ENCODE data around the gene CHST11. TPM values are rescaled to one million over a fixed set of nuclear protein-coding genes. Genes with fewer than 3 reads are reported as not detected.

Gene CHST11
- total and polyA plus RNA-seq, 7 donors, result 0.60 to 22.8 (median 10.0) TPM

- Histone ChIP-seq H3K27me3 (no peaks in the 10 kb centered on the region), H3K27ac (no peak overlapping the region), H3K4me3 (no peak overlapping the region), H3K36me3 (no peaks in the 10 kb centered on the region), H3K9me3 (no peaks in the 10 kb centered on the region), H3K4me1 (peaks cover 0 to 22% (median 14%) of the 10 kb centered on the region in 4 donors)
- intact Hi-C loops (cut with DNase I), result loop anchor here (10.0 kb wide), 1 partner anchor 196 kb away; no protein-coding TSS in a partner anchor
- no peak for DNase-seq
- WGBS, 2 donors, result 69 to 76% methylated on average over 15 of the region's 15 CpGs
- TF ChIP-seq POLR2AphosphoS5 (IDR thresholded peaks at IDR 0.05), result no peak
- TF ChIP-seq EP300 (IDR thresholded peaks at IDR 0.05), result no peak
- no peak for TF ChIP-seq POLR2A (IDR thresholded peaks at IDR 0.05)
- no peak for TF ChIP-seq CTCF (IDR thresholded peaks at IDR 0.05)
These were observed 141.9 kb downstream of the CHST11 start for GRCh38 chr12:104598342-104599271.

GRCh38 chr12:104599272-104600035 is 142.7 kb downstream of the CHST11 start:
- Histone ChIP-seq H3K27me3 (no peaks in the 10 kb centered on the region), H3K27ac (no peak overlapping the region), H3K4me1 (peaks cover 0 to 30% (median 23%) of the 10 kb centered on the region in 4 donors), H3K4me3 (no peak overlapping the region), H3K9me3 (no peaks in the 10 kb centered on the region), H3K36me3 (no peaks in the 10 kb centered on the region)
- no peak for DNase-seq
- WGBS, 2 donors, result 77 to 83% methylated on average over 16 of the region's 16 CpGs
- intact Hi-C loops (cut with DNase I), result loop anchor here (5.0 to 10.0 kb wide), 3 partner anchors 73 to 195 kb away; partner anchors contain the start of gene CHST11
- TF ChIP-seq CTCF (IDR thresholded peaks at IDR 0.05), result no peak
- no peak for TF ChIP-seq POLR2AphosphoS5 (IDR thresholded peaks at IDR 0.05)
- no peak for TF ChIP-seq EP300 (IDR thresholded peaks at IDR 0.05)
- TF ChIP-seq POLR2A (IDR thresholded peaks at IDR 0.05), result no peak

GRCh38 chr12:104600036-104600712 is 143.4 kb downstream of the CHST11 start:
- DNase-seq, result no peak
- H3K9me3 ChIP-seq, result no peaks in the 10 kb centered on the region
- WGBS, 2 donors, result 79 to 81% methylated on average over 4 of the region's 4 CpGs
- intact Hi-C loops (cut with DNase I), result loop anchor here (5.0 kb wide), 2 partner anchors 72 to 143 kb away; partner anchors contain the start of gene CHST11
- no peak overlapping the region for H3K4me3 ChIP-seq
- peaks cover 0 to 37% (median 24%) of the 10 kb centered on the region in 4 donors for H3K4me1 ChIP-seq
- TF ChIP-seq EP300 (IDR thresholded peaks at IDR 0.05), result no peak
- TF ChIP-seq POLR2A (IDR thresholded peaks at IDR 0.05), result no peak
- no peak for TF ChIP-seq CTCF (IDR thresholded peaks at IDR 0.05)
- no peak for TF ChIP-seq POLR2AphosphoS5 (IDR thresholded peaks at IDR 0.05)
- H3K36me3 ChIP-seq, result no peaks in the 10 kb centered on the region
- no peak overlapping the region for H3K27ac ChIP-seq
- no peaks in the 10 kb centered on the region for H3K27me3 ChIP-seq

Measured in sigmoid colon (tissue), 7 donors.